ENCODE measurements around the gene GLO1. TPM values are rescaled to one million over a fixed set of nuclear protein-coding genes. Genes with fewer than 3 reads are reported as not detected.

GLO1 gene
- total and polyA plus RNA-seq, 9 of the 15 experiments (the other 6 are each of a cell fraction or from before 2014, with no cell fraction given), result 155 to 331 (median 203) TPM

- TF ChIP-seq ARID4B (CRISPR knock-in tag; IDR thresholded peaks at IDR 0.05) (no peak), FOXJ3 (CRISPR knock-in tag; IDR thresholded peaks at IDR 0.05) (no peak), ETV6 (IDR thresholded peaks at IDR 0.05; ENCODE audit: borderline replicate concordance in 1 of 2, low read depth in 2 of 2, low read length in 1 of 2) (no peak), ETV6 (CRISPR knock-in tag; IDR thresholded peaks at IDR 0.05; ENCODE audit: borderline replicate concordance) (no peak), FOXP4 (CRISPR knock-in tag; IDR thresholded peaks at IDR 0.05; ENCODE audit: borderline replicate concordance) (no peak), ZBTB5 (IDR thresholded peaks at IDR 0.05) (no peak)
These were observed 58.0 kb downstream of the GLO1 start (continued) for GRCh38 chr6:38644951-38645350.
